Liver (tissue), 9 donors: Measurements from ENCODE around the gene HLA-F. TPM values are rescaled to one million over a fixed set of nuclear protein-coding genes. Genes with fewer than 3 reads are reported as not detected.

ENCODE experiments used
- DNase-seq: peaks from one replicate; pipeline ENCODE4 v3.0.0-alpha.2; 2017; ENCODE audit warnings: low spot score
- H3K27ac ChIP-seq, 2 donors: one replicate each; pipeline ENCODE4 v1.7.0; 2013; ENCODE audit warnings: inconsistent platforms in 2 of 2, low read length in 2 of 2, control low read depth in 1 of 2, low read depth in 1 of 2, mild to moderate bottlenecking in 1 of 2
- H3K27me3 ChIP-seq, 4 donors: one replicate each; pipeline versions ENCODE4 v1.6.1 to v1.7.0; 2013; ENCODE audit warnings: low read length in 3 of 4, inconsistent platforms in 1 of 4, mild to moderate bottlenecking in 1 of 4, moderate library complexity in 1 of 4; ENCODE audit not compliant: control insufficient read depth in 4 of 4, insufficient read depth in 4 of 4
- H3K36me3 ChIP-seq, 4 donors: one replicate each; pipeline versions ENCODE4 v1.6.1 to v1.7.0; 2013; ENCODE audit warnings: low read length in 3 of 4, mild to moderate bottlenecking in 3 of 4, low read depth in 1 of 4, moderate library complexity in 1 of 4; ENCODE audit not compliant: control insufficient read depth in 4 of 4, insufficient read depth in 3 of 4
- H3K4me1 ChIP-seq, 4 donors: one replicate each; pipeline versions ENCODE4 v1.6.1 to v1.7.0; 2013; ENCODE audit warnings: low read length in 3 of 4, mild to moderate bottlenecking in 3 of 4, moderate library complexity in 1 of 4; ENCODE audit not compliant: control insufficient read depth in 4 of 4, insufficient read depth in 4 of 4
- H3K4me3 ChIP-seq, 3 donors: one replicate each; pipeline versions ENCODE4 v1.6.1 to v1.7.0; 2013; ENCODE audit warnings: low read length in 3 of 3, control low read depth in 1 of 3, low read depth in 1 of 3, mild to moderate bottlenecking in 1 of 3
- H3K9ac ChIP-seq, 2 donors: one replicate each; pipeline ENCODE4 v1.7.0; 2013; ENCODE audit warnings: low read length in 2 of 2, mild to moderate bottlenecking in 2 of 2, moderate library complexity in 2 of 2, control low read depth in 1 of 2, low read depth in 1 of 2
- H3K9me3 ChIP-seq, 4 donors: one replicate each; pipeline versions ENCODE4 v1.6.1 to v1.7.0; 2013; ENCODE audit warnings: low read length in 3 of 4; ENCODE audit not compliant: control insufficient read depth in 4 of 4
- ATF3 ChIP-seq: IDR thresholded peaks from 2 replicates; pipeline ENCODE4 v1.6.1; 2016; ENCODE audit warnings: antibody characterized with exemption
- CTCF ChIP-seq: fragments of 150-350 bp; IDR thresholded peaks from 2 replicates; pipeline ENCODE4 v1.5.1; 2017; ENCODE audit warnings: improper control_type of control experiment, low read depth, low read length; ENCODE audit not compliant: missing input control
- EGR1 ChIP-seq, 2 donors: IDR thresholded peaks; 2 replicates each; pipeline ENCODE4 v1.6.1; 2016 to 2018; ENCODE audit warnings: antibody characterized with exemption in 2 of 2, low read depth in 2 of 2
- FOXA1 ChIP-seq: IDR thresholded peaks from 2 replicates; pipeline ENCODE4 v1.6.1; 2016; ENCODE audit warnings: antibody characterized with exemption
- FOXA2 ChIP-seq: IDR thresholded peaks from 2 replicates; pipeline ENCODE4 v1.6.1; 2016; ENCODE audit warnings: antibody characterized with exemption
- HNF4A ChIP-seq, 2 donors: conservative IDR thresholded peaks; 2 replicates each; pipeline ENCODE4 v1.6.1; 2016; ENCODE audit warnings: antibody characterized with exemption in 2 of 2, mild to moderate bottlenecking in 2 of 2
- HNF4G ChIP-seq: IDR thresholded peaks from 2 replicates; pipeline ENCODE4 v1.6.1; 2016; ENCODE audit warnings: antibody characterized with exemption
- JUND ChIP-seq, 2 donors: IDR thresholded peaks; 2 replicates each; pipeline ENCODE4 v1.6.1; 2016; ENCODE audit warnings: antibody characterized with exemption in 2 of 2
- MAX ChIP-seq: IDR thresholded peaks from 2 replicates; pipeline ENCODE4 v1.6.1; 2016; ENCODE audit warnings: antibody characterized with exemption
- NR2F2 ChIP-seq: IDR thresholded peaks from 2 replicates; pipeline ENCODE4 v1.6.1; 2016; ENCODE audit warnings: antibody characterized with exemption
- RAD21 ChIP-seq, 2 donors: IDR thresholded peaks; 2 replicates each; pipeline ENCODE4 v1.6.1; 2016; ENCODE audit warnings: antibody characterized with exemption in 2 of 2, mild to moderate bottlenecking in 2 of 2
- REST ChIP-seq: IDR thresholded peaks from 2 replicates; pipeline ENCODE4 v1.6.1; 2016; ENCODE audit warnings: antibody characterized with exemption, mild to moderate bottlenecking
- RXRA ChIP-seq, 2 donors: IDR thresholded peaks; 2 replicates each; pipeline ENCODE4 v1.6.1; 2017 to 2018; ENCODE audit warnings: antibody characterized with exemption in 2 of 2, mild to moderate bottlenecking in 1 of 2
- SP1 ChIP-seq: IDR thresholded peaks from 2 replicates; pipeline ENCODE4 v1.6.1; 2018; ENCODE audit warnings: antibody characterized with exemption, mild to moderate bottlenecking
- TAF1 ChIP-seq: conservative IDR thresholded peaks from 2 replicates; pipeline ENCODE4 v1.6.1; 2016; ENCODE audit warnings: antibody characterized with exemption, mild to moderate bottlenecking
- YY1 ChIP-seq: IDR thresholded peaks from 2 replicates; pipeline ENCODE4 v1.6.1; 2016; ENCODE audit warnings: antibody characterized with exemption, mild to moderate bottlenecking
- ZBTB33 ChIP-seq: IDR thresholded peaks from 2 replicates; pipeline ENCODE4 v1.6.1; 2016; ENCODE audit warnings: antibody characterized with exemption
- WGBS: extraction: QIAGEN DNeasy Blood & Tissue Kit; methylation state at CpG from one replicate; pipeline ENCODE4 v1.1.7; 2013; 5-methylcytosine and 5-hydroxymethylcytosine counted together
- polyA plus RNA-seq, 2 donors: library from polyadenylated mRNA; stranded (reverse) in 1 of 2; unstranded in 1 of 2; fragments of 200-250 nt in 1 of 2; fragments of >200 nt in 1 of 2; fragmentation: Nextera tagmentation in 1 of 2; extraction: Ambion mirVana in 1 of 2; gene quantifications; one replicate each; pipeline versions ENCODE4 v1.2.1 to v1.2.3, GENCODE V29; 2013 to 2015
- total RNA-seq, 2 donors: library from RNA; depleted of rRNA; stranded (reverse); fragments of >200 nt; gene quantifications; one replicate each; pipeline ENCODE4 v1.2.3, GENCODE V29; 2014
- donor health status: healthy.
- donor health status: healthy.
- donor health status: healthy.
- donor health status: healthy.
- donor health status: healthy.

The HLA-F gene
- total and polyA plus RNA-seq, 4 donors, result 12.1 to 53.0 (median 31.8) TPM

GRCh38 chr6:29746846-29747687 is 23.8 kb downstream of the HLA-F start:
- Histone ChIP-seq H3K4me3 (no peak overlapping the region), H3K9ac (no peak overlapping the region), H3K27me3 (no peaks in the 10 kb centered on the region), H3K4me1 (peaks cover 3 to 21% (median 12%) of the 10 kb centered on the region in 4 donors), H3K9me3 (no peaks in the 10 kb centered on the region), H3K36me3 (peaks cover 0 to 5% (median 1%) of the 10 kb centered on the region in 4 donors), H3K27ac (no peak overlapping the region)
- TF ChIP-seq HNF4G, result no peak
- TF ChIP-seq JUND (IDR thresholded peaks at IDR 0.05), result no peak
- no peak for TF ChIP-seq NR2F2
- no peak for TF ChIP-seq RAD21 (IDR thresholded peaks at IDR 0.05)
- TF ChIP-seq FOXA1, result no peak
- no peak for TF ChIP-seq HNF4A (conservative IDR thresholded peaks at IDR 0.05)
- no peak for TF ChIP-seq YY1
- TF ChIP-seq SP1, result no peak
- TF ChIP-seq MAX, result no peak
- no peak for TF ChIP-seq EGR1 (IDR thresholded peaks at IDR 0.05; ENCODE audit: low read depth in 2 of 2)
- TF ChIP-seq TAF1, result no peak
- TF ChIP-seq CTCF, result no peak
- no peak for TF ChIP-seq REST
- no peak for TF ChIP-seq ZBTB33
- TF ChIP-seq FOXA2, result no peak
- TF ChIP-seq RXRA (IDR thresholded peaks at IDR 0.05), result no peak
- TF ChIP-seq ATF3, result no peak
- no peak for DNase-seq
- WGBS, result 85% methylated on average over 16 of the region's 16 CpGs
